ENCODE measurements around the gene HOXA13.

The HOXA13 gene

GRCh38 chr7:27172823-27173510 is 26.9 kb downstream of the HOXA13 start:
- TF ChIP-seq Cebpa-rat (IDR thresholded peaks at IDR 0.05) = no peak
- Histone ChIP-seq H3K9ac (no peak overlapping the region), H3K4me3 (peak overlapping the region; percentile 4 to 60 (median 42); a peak in 16 of 20 replicates), H3K4me2 (peak overlapping the region; percentile 24 to 72 (median 50); a peak in 19 of 22 replicates), H3K27ac (no peak overlapping the region), H3K4me1 (peaks cover 0 to 10% (median 0%) of the 10 kb centered on the region in 10 experiments; a peak in 4 of 20 replicates), H3K27me3 (peaks cover 100% of the 10 kb centered on the region in 11 experiments), H3K9me3 (replicated peaks in 1 of 11) (peaks cover 23 to 38% (median 26%) of the 10 kb centered on the region in 11 experiments), H4K20me1 (peaks cover 0 to 91% (median 71%) of the 10 kb centered on the region in 11 experiments; a peak in 18 of 22 replicates), H3K36me3 (no peaks in the 10 kb centered on the region)

- Histone ChIP-seq H3K4me1 (peaks cover 0 to 10% (median 0%) of the 10 kb centered on the region in 10 experiments; a peak in 5 of 20 replicates), H3K27me3 (peaks cover 100% of the 10 kb centered on the region in 11 experiments), H3K27ac (no peak overlapping the region), H3K9ac (no peak overlapping the region), H3K4me3 (no peak overlapping the region; a peak in 2 of 20 replicates), H4K20me1 (peaks cover 0 to 98% (median 77%) of the 10 kb centered on the region in 11 experiments; a peak in 18 of 22 replicates), H3K9me3 (replicated peaks in 1 of 11) (peaks cover 23 to 38% (median 26%) of the 10 kb centered on the region in 11 experiments), H3K4me2 (no peak overlapping the region), H3K36me3 (no peaks in the 10 kb centered on the region)
- no peak for TF ChIP-seq Cebpa-rat (IDR thresholded peaks at IDR 0.05)
These were observed 27.5 kb downstream of the HOXA13 start for GRCh38 chr7:27172315-27172774.

- Histone ChIP-seq H3K9ac (no peak overlapping the region), H3K9me3 (replicated peaks in 1 of 11) (peaks cover 23 to 40% (median 27%) of the 10 kb centered on the region in 11 experiments), H3K27me3 (peaks cover 100% of the 10 kb centered on the region in 11 experiments), H3K36me3 (no peaks in the 10 kb centered on the region), H3K27ac (no peak overlapping the region), H3K4me1 (peaks cover 0 to 15% (median 0%) of the 10 kb centered on the region in 10 experiments; a peak in 5 of 20 replicates), H3K4me3 (no peak overlapping the region), H4K20me1 (peaks cover 0 to 98% (median 83%) of the 10 kb centered on the region in 11 experiments; a peak in 19 of 22 replicates), H3K4me2 (peak overlapping the region in 2 of 11 experiments; percentile 3 to 22; a peak in 2 of 22 replicates)
- TF ChIP-seq Cebpa-rat (IDR thresholded peaks at IDR 0.05) = no peak
These were observed 28.1 kb downstream of the HOXA13 start for GRCh38 chr7:27171637-27172314.

DNA sequence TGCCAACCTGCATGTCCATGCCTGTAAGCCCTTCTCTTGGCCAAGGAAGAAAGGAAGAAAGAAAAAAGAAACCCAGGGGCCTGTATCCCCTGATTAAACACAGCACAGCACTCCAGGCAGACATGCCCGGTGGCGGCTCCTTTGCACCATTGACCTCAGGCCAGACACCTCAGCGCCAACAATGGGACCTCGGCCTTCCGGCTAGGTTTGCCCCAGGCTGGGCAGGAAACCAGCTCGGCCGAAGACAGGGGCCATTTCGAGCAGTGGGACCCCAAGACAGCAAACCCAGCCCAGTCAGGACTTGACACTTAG is 28.6 kb downstream of the HOXA13 start:
- H3K4me2 ChIP-seq = peak overlapping the region in 1 of 11 experiments; percentile 22; a peak in 1 of 22 replicates
- peaks cover 0 to 16% (median 0%) of the 10 kb centered on the region in 10 experiments; a peak in 5 of 20 replicates for H3K4me1 ChIP-seq
- H4K20me1 ChIP-seq = peaks cover 0 to 98% (median 87%) of the 10 kb centered on the region in 11 experiments; a peak in 19 of 22 replicates
- H3K27me3 ChIP-seq = peaks cover 100% of the 10 kb centered on the region in 11 experiments
- H3K36me3 ChIP-seq = no peaks in the 10 kb centered on the region
- H3K4me3 ChIP-seq = no peak overlapping the region
- H3K9ac ChIP-seq = no peak overlapping the region
- TF ChIP-seq Cebpa-rat (IDR thresholded peaks at IDR 0.05) = no peak
- H3K9me3 ChIP-seq (replicated peaks in 1 of 11) = peaks cover 25 to 45% (median 32%) of the 10 kb centered on the region in 11 experiments
- H3K27ac ChIP-seq = no peak overlapping the region

DNA sequence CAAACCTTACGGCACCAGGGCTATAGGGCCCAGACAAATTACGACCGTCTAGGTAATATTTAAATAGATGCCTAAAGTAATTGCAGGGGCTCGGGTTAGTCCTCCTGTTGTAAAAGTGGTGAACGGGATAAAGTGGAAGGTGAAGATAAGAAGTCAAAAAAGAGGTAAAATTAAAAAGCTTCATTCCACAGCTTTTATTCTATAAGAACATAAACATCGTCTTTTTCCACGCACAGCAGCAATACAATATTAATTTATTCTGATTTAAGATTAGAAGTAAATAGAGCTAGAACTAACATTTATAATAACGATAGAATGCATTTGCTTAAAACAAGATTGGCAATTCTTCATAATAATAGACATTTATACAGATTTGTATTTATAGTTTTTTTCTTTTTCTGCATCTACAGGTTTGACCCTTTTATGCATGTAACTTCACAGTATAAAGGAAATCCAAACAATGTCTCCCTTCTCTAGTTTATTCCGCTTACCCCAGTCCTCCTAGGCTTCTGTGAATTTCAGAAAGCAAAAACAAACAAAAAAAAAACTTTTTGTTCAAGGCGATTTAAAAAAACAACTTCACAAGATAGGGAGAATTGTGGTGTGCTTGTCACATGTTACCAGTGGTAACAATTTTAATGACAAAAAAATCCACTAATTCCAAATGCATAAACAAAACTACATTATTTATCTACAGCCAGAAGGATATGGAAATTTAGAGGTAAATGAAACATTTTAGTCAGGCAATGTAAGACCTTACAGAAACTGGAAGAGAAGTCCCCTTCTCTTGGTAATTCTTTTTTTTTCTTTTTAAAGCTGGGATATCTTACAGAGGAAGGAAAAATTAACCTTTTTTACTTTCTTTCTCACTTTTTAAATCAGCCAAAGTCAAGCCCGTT is 29.2 kb downstream of the HOXA13 start:
- H3K36me3 ChIP-seq = no peaks in the 10 kb centered on the region
- H4K20me1 ChIP-seq = peaks cover 0 to 98% (median 92%) of the 10 kb centered on the region in 11 experiments; a peak in 19 of 22 replicates
- no peak overlapping the region for H3K9ac ChIP-seq
- H3K27me3 ChIP-seq = peaks cover 100% of the 10 kb centered on the region in 11 experiments
- no peak overlapping the region for H3K27ac ChIP-seq
- H3K4me2 ChIP-seq = no peak overlapping the region
- peaks cover 31 to 51% (median 38%) of the 10 kb centered on the region in 11 experiments for H3K9me3 ChIP-seq (replicated peaks in 1 of 11)
- H3K4me1 ChIP-seq = peaks cover 0 to 16% (median 0%) of the 10 kb centered on the region in 10 experiments; a peak in 5 of 20 replicates
- H3K4me3 ChIP-seq = no peak overlapping the region
- no peak for TF ChIP-seq Cebpa-rat (IDR thresholded peaks at IDR 0.05)

DNA sequence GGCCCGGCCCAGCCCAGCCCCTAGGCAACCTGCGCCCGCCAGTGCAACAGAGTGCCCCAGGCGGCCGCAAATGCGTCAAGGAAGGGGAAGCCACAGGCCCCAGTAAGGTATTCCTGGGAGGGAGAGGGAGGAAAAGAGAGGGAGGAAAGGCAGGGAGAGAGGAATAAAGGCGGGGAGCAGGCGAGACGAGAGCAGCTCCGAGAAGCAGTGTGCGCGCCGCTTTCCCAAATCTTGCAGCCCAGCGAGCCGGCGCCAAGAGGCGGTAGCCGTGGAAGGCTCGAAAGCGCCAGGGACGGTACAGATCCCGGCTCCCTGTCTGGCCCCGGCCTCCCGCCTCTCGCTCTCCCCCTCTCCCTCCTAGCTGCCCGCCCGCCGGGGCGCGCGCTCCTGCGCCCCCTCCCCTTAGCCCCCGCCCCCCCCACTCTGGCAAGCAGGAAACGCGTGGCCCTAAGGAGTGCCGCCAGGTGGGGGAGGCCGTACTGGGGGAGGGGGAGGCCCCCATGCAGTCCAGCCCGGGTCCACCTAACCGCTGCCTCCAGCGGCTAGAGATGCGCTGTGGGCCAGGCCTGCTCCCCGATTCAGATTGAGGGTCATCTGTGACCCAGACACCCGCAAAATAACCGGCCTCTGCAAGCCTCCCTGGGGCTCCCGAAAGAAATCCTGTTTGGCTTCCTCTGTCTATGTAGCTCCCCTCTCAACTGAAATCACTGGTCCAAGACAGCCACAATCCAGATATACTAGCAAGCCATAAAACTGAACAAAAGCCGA is 30.0 kb downstream of the HOXA13 start:
- H3K9ac ChIP-seq = no peak overlapping the region

GRCh38 chr7:27168265-27168947 is 31.5 kb downstream of the HOXA13 start:
- Histone ChIP-seq H3K9ac (no peak overlapping the region), H4K20me1 (peaks cover 0 to 99% (median 96%) of the 10 kb centered on the region in 11 experiments; a peak in 19 of 22 replicates), H3K4me1 (peaks cover 0 to 16% (median 0%) of the 10 kb centered on the region in 10 experiments; a peak in 5 of 20 replicates), H3K27me3 (peaks cover 100% of the 10 kb centered on the region in 11 experiments), H3K27ac (no peak overlapping the region), H3K4me3 (no peak overlapping the region), H3K9me3 (replicated peaks in 1 of 11) (peaks cover 27 to 46% (median 33%) of the 10 kb centered on the region in 11 experiments), H3K4me2 (no peak overlapping the region), H3K36me3 (no peaks in the 10 kb centered on the region)
- TF ChIP-seq Cebpa-rat (IDR thresholded peaks at IDR 0.05) = no peak

More for the DNA sequence above, 30.0 kb downstream of the HOXA13 start:
- H3K4me3 ChIP-seq = no peak overlapping the region
- peaks cover 0 to 99% (median 92%) of the 10 kb centered on the region in 11 experiments; a peak in 19 of 22 replicates for H4K20me1 ChIP-seq
- H3K27me3 ChIP-seq = peaks cover 100% of the 10 kb centered on the region in 11 experiments
- peaks cover 0 to 16% (median 0%) of the 10 kb centered on the region in 10 experiments; a peak in 5 of 20 replicates for H3K4me1 ChIP-seq
- H3K27ac ChIP-seq = no peak overlapping the region
- H3K36me3 ChIP-seq = no peaks in the 10 kb centered on the region
- H3K4me2 ChIP-seq = peak overlapping the region in 2 of 11 experiments; percentile 43 to 65; a peak in 4 of 22 replicates
- H3K9me3 ChIP-seq (replicated peaks in 1 of 11) = peaks cover 39 to 58% (median 46%) of the 10 kb centered on the region in 11 experiments
- no peak for TF ChIP-seq Cebpa-rat (IDR thresholded peaks at IDR 0.05)
